GM11168 (cell line): ENCODE data around the gene MYO7A.

Experiments
- in situ Hi-C: fragments of 300-500 bp; cut with MboI; formaldehyde crosslinking; loops from one replicate; pipeline ENCODE4 v1.12.0; 2022; ENCODE audit warnings: low sequenced_read_pairs; ENCODE audit not compliant: unreplicated experiment

Gene MYO7A

DNA sequence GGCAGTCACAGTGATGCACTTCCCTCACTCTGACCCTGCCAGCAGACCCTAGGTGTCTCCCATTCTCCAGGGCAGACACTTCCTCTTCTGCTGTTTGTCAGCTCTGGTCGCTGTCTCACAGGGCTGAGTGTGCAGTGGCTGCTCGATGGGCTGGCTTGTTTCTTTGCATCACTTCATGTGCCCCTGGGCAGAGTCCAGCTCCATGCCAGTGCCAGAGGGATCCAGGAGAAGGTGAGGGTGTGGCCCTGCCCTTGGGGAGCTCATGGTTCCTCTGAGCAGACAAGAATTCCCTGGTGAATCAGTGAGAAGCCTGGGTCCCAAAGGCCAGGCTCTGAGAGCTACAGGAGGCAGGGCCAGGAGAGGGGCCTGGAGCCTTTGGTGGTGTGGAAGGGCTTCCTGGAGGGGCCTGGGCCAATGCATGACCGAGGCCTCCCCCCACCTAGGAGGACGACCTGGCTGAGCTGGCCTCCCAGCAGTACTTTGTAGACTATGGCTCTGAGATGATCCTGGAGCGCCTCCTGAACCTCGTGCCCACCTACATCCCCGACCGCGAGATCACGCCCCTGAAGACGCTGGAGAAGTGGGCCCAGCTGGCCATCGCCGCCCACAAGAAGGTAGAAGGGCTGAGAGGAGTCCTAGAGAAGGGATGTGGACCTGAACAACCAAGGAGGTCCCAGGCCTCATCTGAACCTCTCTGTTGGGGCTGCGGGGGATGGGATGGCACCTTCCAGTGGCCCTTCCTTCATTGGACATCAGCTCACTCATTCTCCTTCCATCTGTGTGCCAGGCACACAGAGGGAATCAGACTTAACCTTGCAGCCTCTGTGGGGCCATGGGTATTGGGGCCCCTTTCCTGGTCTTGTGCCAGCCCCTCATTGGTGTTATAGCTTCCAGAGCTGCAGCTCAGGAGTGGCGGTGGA, 66.1 kb downstream of the MYO7A start:
- in situ Hi-C loops = no loop called here

DNA sequence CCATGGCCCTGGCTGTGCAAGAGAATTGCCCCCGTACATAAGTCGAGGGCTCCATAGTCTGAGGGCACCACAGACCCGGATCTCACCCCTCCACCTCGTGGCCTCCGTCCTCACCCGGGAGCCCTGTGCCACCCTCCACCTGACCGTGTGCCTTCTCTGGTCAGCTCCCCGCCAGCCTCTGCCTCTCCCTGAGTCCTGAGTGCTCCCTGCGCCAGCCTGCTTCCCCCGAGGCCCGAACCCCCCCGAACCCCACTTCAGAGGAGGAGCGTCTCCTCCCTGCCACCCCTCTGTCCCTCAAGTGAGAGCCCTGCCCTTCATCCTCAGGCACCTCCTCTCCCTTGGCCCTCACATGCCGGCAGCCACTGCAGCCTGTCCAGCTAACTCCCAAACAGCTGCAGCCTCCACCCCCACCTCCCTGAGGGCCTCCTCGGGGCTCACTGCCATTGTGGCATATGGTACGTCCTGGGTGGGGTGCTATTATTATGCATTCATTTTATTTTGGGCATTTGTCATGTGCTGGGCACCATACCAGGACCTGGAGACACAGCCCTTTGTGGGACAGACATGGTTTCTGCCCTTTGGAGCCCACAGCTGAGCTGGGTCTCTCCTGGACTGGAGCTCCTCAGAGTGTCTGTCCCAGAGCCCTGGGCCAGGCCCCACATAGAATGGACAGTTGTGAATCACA, 67.2 kb downstream of the MYO7A start:
- in situ Hi-C loops = no loop called here

DNA sequence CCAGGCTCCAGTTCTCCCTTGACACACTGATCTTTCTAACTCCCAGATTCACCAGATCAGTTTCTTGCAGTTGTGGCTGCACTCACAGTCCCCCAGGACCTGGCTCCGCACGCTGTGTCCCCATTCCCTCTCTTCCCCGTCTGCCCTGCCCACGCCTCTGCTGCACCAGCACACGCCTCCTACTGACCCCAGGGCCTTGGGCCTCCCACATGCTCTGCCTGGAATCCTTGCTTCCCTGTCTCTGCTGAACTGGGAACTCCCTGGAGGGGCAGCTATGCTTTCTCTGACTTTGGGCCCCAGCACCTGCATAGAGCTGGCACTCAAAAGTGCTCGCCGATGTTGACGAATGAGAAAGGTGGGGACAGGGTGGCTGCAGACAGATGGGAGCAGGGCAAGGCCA, 68.9 kb downstream of the MYO7A start:
- in situ Hi-C loops = no loop called here

DNA sequence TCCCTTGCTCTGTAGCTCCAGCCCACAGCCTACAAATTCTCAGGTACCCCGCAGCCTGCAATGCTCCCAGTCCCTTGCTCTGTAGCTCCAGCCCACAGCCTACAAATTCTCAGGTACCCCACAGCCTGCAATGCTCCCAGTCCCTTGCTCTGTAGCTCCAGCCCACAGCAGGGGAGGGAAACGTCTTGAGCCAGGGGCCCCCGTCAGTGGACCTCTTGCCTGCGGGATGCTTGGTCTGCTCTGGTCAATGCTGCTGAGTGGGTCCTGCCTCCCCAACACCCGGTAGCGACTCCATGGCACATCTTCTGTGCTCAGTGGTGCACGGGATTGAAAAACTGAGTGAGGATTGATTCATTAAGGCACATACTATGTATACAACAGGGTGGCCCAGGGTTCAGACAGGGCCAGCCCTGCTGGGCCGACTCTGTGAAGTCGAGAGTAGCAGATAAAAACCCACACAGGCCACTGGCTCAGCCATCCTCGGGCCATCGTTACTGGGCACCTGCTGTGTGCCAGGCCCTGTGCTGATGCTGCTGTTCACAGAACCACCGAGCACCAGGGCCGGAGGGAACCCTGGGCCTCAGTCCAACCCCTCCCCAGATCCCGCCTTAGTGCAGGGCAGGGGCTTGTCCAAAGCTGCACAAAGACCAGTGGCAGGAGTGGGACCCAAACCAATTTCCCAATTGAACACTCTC, 69.7 kb downstream of the MYO7A start:
- in situ Hi-C loops = no loop called here

DNA sequence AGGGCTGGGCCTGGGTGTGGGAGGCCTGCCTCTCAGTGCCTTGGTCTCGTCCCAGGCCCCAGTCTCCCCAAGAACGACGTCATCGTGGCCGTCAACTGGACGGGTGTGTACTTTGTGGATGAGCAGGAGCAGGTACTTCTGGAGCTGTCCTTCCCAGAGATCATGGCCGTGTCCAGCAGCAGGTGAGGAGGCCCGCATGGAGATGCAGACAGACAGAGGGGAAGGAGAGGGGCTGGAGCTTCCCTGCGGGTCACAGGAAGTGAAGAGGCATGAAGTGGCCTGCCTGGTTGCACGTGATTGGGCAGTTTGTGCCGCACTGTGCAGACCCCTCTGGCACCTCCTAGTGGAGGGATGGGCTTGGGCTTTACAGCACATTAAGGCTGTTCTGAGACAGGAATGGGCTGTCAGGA, 70.4 kb downstream of the MYO7A start:
- in situ Hi-C loops = no loop called here

DNA sequence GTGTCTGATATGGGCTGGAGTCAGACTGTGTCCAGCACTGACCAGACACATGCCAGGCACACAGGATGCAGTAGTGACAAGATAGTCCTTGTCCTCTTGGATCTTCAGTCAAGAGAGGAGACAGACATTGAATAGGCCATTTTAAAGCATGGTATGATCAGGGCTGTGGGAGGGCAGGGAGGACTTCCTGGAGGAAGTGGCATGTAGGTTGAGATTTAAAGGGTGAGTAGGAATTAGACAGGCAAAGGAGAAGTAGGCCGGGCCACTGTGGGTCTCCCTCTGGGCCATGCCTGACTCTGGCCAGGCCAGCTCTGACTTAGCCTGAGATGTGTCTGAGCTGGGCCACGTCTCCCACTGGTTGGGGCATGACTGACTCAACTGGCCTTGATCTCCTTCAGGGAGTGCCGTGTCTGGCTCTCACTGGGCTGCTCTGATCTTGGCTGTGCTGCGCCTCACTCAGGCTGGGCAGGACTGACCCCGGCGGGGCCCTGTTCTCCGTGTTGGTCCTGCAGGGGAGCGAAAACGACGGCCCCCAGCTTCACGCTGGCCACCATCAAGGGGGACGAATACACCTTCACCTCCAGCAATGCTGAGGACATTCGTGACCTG, 71.2 kb downstream of the MYO7A start:
- in situ Hi-C loops = no loop called here

DNA sequence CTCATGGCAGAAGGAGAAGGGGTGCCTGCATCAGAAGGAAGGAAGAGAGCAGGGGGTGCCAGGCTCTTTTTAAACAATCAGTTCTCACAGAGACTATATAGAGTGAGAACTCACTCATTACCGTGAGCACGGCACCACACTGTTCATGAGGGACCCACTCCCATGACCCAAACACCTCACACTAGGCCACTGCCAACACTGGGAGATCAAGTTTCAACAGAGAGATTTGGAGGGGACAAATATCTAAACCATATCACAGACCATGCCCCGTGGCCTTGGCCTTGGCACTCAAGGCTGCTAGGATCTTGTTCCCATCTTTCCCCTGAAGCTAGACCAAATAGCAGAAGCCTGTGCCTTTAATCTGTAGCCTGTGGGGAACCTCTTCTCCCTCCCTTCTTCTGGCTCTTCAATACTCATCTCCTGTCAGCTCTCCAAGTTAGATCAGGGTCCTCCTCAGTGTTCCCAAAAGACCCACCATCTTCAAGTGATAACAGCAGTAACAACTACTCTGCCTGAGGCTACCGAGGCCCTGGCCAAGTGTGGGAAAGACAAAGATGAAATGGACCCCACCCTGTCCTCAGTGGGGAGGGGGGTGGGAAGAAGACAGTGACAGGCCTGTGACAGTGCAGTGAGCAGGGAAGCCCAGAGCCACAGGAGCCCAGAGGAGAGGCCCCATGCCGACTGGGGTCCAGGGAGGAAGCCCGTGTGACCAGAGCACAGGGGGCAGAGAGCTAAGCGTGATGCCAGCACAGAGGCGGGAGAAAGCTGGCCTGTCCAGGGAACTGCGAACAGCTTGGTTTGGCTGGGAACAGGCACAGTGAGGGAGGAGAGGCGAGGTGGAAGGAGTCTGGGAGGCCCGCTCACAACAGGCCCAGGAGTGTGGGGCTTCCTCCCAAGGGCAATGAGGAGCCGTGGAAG, 72.6 kb downstream of the MYO7A start:
- in situ Hi-C loops = no loop called here

DNA sequence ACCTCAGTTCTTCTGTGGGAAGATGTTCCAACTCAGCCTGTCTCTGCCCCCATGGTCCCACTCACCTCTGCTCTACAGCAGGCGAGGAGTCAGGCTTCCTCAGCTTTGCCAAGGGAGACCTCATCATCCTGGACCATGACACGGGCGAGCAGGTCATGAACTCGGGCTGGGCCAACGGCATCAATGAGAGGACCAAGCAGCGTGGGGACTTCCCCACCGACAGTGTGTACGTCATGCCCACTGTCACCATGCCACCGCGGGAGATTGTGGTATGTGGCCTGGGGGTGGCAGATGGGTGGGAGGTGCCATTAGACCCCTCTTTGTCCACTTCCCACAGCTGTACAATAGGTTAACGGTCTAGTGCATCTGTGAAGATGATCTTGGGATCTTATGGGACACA, 73.3 kb downstream of the MYO7A start:
- in situ Hi-C loops = no loop called here

DNA sequence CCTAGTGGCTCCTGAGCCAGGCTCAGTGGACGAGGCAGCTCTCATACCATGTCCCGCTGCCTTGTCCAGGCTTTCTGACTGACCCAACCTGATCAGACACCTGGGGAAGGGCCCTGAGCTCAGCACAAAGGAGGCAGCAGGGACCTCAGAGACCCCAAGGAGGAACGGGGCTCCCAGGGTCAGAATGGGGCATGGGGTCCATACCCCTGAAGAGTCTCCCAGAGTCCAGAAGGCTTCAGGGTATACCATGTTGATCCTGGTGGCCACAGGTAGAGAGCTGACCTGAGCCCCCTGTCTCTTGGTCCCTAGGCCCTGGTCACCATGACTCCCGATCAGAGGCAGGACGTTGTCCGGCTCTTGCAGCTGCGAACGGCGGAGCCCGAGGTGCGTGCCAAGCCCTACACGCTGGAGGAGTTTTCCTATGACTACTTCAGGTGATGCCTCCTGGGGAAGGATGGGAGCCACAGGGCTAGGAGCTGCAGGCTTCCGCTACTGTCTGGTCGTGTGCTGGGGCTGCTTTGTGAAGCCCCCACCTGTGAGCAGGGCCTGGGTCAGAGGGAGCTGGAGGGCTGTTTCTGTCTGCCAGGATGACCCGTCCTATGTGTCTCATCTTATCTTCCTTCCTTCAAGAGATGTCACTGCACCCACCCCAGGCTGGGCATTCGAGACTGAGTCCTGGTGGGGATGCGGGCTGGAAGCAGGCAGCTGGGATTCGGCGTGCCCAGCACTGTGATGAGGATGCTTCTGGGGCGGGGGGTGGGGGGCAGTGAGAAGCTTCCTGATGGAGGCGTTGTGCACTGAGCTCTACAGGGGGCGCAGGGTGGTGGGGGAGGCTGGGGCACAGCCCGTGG, 74.2 kb downstream of the MYO7A start:
- in situ Hi-C loops = no loop called here

DNA sequence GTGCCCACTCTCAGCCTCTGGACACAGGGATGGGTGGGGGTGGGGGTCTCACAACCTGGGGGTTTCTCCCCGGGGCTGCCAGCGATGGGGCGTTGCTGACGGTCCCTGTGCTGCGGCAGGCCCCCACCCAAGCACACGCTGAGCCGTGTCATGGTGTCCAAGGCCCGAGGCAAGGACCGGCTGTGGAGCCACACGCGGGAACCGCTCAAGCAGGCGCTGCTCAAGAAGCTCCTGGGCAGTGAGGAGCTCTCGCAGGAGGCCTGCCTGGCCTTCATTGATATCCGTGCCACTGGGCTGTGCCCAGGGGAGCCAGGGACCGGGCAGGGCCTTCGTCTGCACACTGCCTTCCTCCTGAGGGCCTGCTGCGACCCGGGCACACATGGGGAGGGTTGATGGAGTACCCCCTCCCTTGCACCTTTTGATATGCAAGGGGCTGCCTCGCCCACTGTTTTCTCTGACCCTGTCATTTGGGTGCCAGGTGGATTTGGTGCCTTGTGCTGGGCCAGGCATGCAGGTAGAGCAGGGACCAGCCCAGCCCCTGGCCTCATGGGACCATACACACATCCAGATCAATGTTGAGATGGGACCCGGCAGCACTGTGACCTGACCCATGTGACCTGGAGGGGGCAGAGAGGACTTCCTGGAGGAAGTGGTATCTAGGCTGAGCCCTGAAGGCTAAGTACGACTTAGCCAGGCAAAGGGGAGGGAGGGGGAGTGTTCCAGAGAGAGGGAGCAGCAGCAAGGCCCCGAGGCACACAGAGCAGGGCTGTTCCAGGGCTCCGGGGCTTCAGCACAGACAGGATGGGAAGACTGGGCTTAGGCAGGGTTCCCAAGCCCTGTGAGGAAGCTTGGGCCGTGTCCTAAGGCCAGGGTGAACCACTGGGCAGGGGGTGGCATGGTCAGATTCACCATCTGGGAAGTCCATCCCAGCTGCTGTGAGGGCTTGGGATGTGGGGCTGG, 75.2 kb downstream of the MYO7A start:
- in situ Hi-C loops = no loop called here

DNA sequence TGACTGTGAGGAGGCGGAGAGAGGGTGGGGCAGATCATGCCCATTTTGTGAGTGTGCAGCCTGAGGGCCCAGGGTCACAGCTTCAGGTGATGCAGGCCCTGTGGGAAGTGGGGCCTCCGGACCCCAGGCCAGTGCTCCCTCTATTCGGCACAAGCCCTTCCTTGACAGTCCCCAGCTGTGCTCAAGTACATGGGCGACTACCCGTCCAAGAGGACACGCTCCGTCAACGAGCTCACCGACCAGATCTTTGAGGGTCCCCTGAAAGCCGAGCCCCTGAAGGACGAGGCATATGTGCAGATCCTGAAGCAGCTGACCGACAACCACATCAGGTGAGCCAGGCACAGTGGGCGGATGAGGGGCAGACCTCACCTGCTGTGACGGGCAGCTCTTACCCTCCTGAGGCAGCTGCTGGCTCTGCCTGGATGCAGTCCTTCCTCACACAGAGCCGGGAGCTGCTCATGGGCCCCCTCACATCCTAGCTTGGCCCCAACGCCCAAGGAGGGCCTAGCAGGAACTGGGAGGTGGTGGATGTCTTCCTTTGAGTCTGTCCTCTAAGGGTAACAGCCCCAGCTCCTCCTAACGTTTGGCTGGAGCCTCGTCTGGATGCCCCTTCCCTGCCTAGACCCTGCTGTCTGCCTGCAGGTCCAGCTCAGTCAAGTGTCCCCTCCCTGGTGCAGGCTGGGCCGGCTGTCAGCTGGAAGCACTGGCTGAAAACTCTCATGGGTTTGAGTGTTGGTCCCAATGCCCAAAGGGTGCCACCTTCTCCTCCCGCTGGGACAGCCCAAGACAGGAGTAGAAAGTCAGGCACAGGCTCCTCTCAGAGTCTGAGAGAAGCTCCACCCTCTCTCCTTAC, 76.1 kb downstream of the MYO7A start:
- in situ Hi-C loops = no loop called here

DNA sequence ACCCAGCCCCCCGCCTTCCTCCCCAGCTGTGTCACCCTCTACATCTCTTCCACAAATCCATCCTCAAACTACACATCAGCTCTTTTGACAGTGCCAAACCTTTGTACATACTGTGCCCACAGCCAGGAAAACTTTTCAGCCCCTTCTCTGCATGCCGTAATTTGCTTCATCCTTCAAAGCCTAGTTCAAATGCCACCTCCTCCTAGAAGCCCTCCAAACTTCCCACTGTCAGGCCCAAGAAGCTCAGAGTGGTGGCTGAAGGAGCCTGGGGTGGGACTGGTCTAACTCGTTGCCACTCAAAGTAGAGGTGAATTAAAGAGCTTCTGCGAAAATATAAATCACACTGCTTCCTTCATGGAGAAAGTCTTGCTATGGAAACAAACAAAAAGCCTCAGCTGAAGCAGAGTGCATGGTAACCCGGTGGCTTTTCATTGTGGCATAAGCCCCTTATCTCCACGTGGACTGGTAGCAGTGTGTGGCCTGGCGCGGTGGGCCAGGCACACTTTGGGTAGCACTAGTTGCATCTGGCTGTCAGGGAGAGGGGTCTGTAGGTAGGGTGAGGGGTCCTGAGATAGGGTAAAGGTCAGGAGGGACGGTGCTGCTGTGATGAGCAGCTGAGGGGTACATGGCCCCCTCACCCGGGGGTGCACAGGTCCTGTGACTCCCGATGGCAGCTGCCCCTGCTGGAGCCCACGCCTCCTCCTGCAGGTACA, 76.9 kb downstream of the MYO7A start:
- in situ Hi-C loops = loop anchor here (5.0 kb wide), 1 partner anchor 347 kb away; no protein-coding TSS in a partner anchor

DNA sequence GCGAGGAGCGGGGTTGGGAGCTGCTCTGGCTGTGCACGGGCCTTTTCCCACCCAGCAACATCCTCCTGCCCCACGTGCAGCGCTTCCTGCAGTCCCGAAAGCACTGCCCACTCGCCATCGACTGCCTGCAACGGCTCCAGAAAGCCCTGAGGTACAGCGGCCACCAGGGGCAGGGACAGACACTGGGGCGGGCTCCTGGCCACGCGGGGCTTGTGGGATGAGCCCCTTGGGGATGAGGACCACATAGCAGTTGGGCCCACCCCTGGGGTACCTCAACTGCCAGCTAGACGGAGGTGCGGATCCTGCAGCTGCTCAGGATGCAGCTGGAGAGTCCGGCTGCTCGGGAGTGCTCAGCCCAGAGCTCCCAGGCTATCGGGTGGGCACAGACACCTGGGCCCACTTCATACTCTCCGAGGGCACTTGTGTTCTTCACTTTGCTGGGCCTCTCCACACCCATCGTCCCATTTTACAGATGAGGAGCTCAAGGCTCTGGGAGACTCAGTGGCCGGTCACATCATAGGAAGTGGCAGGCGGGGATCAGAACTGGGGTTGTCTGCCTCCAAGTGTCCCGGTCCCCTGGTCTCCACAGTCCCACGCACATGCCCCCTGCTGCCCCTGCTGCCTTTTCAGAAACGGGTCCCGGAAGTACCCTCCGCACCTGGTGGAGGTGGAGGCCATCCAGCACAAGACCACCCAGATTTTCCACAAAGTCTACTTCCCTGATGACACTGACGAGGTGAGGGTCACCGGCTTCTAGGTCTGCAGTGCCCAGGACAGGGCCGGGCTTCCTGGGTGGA, 77.6 kb downstream of the MYO7A start:
- in situ Hi-C loops = loop anchor here (5.0 kb wide), 1 partner anchor 347 kb away; no protein-coding TSS in a partner anchor

DNA sequence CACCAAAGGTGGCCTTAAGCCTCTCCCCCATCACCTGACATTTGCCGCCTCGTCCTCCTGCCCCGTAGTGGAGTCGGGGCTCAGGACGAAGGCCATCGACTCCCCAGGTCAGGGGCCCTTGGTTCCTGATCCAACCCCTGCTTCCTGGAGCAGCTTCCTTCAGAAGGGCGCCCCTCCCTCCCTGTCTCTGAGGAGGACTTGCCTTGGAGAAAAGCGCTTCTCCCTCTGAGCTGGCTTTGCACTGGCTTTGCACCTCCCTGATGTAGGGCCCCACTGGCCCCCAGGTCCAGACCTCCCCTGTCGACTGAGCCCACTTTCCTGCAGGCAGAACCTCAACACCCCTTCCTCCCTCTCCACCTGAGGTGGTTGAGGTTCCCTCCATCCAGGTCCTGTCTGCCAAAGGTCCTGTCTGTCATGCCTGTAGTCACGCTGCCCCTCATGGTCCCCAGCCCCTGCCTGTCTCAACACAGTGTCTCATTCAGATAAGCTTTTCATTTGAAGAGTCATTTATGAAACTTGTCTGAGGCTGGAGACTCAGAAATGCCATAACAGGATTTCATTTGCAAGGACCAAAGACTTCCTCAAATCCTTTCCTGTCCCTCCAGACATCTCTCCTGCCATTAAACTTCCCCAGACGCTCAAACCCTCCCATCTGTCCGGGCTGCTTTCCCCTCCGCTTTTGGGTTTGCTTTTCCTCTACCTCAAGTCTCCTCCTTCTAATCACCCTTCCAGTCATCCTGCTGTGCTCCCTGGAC, 78.4 kb downstream of the MYO7A start:
- in situ Hi-C loops = loop anchor here (5.0 kb wide), 1 partner anchor 346 kb away; no protein-coding TSS in a partner anchor
